Sigmoid colon (tissue), 7 donors: ENCODE results near the gene ZRANB3. TPM values are rescaled to one million over a fixed set of nuclear protein-coding genes. Genes with fewer than 3 reads are reported as not detected.

Experiments
- DNase-seq: peaks from one replicate; pipeline ENCODE4 v3.0.0-alpha.2; 2019
- H3K27ac ChIP-seq, 4 donors: fragments of 200-600 bp; sonication (generic); one replicate each; pipeline ENCODE4 v1.5.1; 2016 to 2019; ENCODE audit warnings: mild to moderate bottlenecking in 1 of 4
- H3K27me3 ChIP-seq, 3 donors: fragments of 200-600 bp; sonication (generic); one replicate each; pipeline ENCODE4 v1.5.1; 2019; ENCODE audit warnings: mild to moderate bottlenecking in 1 of 3
- H3K36me3 ChIP-seq, 4 donors: fragments of 200-600 bp; sonication (generic); one replicate each; pipeline ENCODE4 v1.5.1; 2016 to 2019
- H3K4me1 ChIP-seq, 4 donors: fragments of 200-600 bp; sonication (generic); one replicate each; pipeline ENCODE4 v1.5.1; 2017 to 2019
- H3K4me3 ChIP-seq, 4 donors: fragments of 200-600 bp; sonication (generic); one replicate each; pipeline ENCODE4 v1.5.1; 2017 to 2019; ENCODE audit warnings: mild to moderate bottlenecking in 2 of 4, moderate library complexity in 1 of 4
- H3K9me3 ChIP-seq, 4 donors: fragments of 200-600 bp in 3 of 4; sonication (generic) in 3 of 4; one replicate each; pipeline versions ENCODE4 v1.5.1 to v1.6.1; 2013 to 2019
- EP300 ChIP-seq, 4 donors: sonication (generic); formaldehyde crosslinking; IDR thresholded peaks; one replicate each; pipeline ENCODE4 v1.6.1; 2017; ENCODE audit warnings: antibody characterized with exemption in 4 of 4
- POLR2A ChIP-seq, 2 donors: fragments of 450-650 bp; IDR thresholded peaks; one replicate each; pipeline ENCODE4 v1.6.1; 2016; ENCODE audit warnings: antibody characterized with exemption in 2 of 2, mild to moderate bottlenecking in 2 of 2, moderate library complexity in 2 of 2
- POLR2AphosphoS5 ChIP-seq, 4 donors: sonication (generic); formaldehyde crosslinking; IDR thresholded peaks; one replicate each; pipeline ENCODE4 v1.6.1; 2017; ENCODE audit warnings: antibody characterized with exemption in 4 of 4
- WGBS, 2 donors: extraction: QIAGEN DNeasy Blood & Tissue Kit; methylation state at CpG; one replicate each; pipeline ENCODE4 v1.1.7; 2013; 5-methylcytosine and 5-hydroxymethylcytosine counted together
- intact Hi-C: fragments of 100-400 bp; cut with DNase I; formaldehyde crosslinking; loops from one replicate; pipeline ENCODE4 v1.15.1; 2023
- polyA plus RNA-seq, 3 donors: library from polyadenylated mRNA; stranded (reverse); fragments of 200-250 nt; gene quantifications; one replicate each; pipeline ENCODE4 v1.2.3, GENCODE V29; 2013
- total RNA-seq, 4 donors: library from RNA; depleted of rRNA; stranded (reverse); fragments of >200 nt; gene quantifications; one replicate each; pipeline ENCODE4 v1.1.0, GENCODE V29; 2016
- TF ChIP-seq, protein P1 (sequence below), 4 experiments: fragments of 450-650 bp in 3 of 4; fragments of 200-600 bp in 1 of 4; IDR thresholded peaks; one replicate each; pipeline ENCODE4 v1.5.1; 2016 to 2019; ENCODE audit warnings: antibody characterized with exemption in 4 of 4, mild to moderate bottlenecking in 3 of 4, moderate library complexity in 2 of 4
- donor health status: healthy with polysubstance abuse.
- donor health status: Bipolar disorder and iron deficiency.
- donor health status: healthy.

The ZRANB3 gene
- total and polyA plus RNA-seq, 7 donors, result 1.2 to 7.2 (median 3.1) TPM

DNA sequence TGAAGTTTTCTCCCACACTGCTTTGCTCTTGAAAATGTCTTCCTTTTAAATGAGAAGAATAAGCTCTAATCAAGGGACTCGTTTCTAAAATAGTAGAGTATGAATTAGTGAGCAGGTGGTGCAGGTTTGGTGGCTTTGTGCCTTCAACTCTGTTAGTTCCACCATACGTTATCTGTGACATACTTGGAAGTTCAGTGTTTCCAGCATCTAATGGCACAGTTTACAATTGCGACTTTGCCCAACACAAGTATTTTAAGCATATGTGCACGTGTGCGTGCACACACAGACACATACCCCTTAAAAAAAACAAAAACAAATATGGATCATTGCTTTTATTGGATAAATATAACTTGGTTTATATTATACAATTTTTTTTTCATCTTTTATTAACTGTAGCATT, 367.1 kb downstream of the ZRANB3 start:
- WGBS, 2 donors, result 95% methylated on average over 5 of the region's 5 CpGs
- intact Hi-C loops, result no loop called here

GRCh38 chr2:135163306-135163705, 367.7 kb downstream of the ZRANB3 start:
- TF ChIP-seq POLR2A (IDR thresholded peaks at IDR 0.05) (no peak), POLR2AphosphoS5 (IDR thresholded peaks at IDR 0.05) (no peak), EP300 (IDR thresholded peaks at IDR 0.05) (no peak)
- TF ChIP-seq, protein P1, sequence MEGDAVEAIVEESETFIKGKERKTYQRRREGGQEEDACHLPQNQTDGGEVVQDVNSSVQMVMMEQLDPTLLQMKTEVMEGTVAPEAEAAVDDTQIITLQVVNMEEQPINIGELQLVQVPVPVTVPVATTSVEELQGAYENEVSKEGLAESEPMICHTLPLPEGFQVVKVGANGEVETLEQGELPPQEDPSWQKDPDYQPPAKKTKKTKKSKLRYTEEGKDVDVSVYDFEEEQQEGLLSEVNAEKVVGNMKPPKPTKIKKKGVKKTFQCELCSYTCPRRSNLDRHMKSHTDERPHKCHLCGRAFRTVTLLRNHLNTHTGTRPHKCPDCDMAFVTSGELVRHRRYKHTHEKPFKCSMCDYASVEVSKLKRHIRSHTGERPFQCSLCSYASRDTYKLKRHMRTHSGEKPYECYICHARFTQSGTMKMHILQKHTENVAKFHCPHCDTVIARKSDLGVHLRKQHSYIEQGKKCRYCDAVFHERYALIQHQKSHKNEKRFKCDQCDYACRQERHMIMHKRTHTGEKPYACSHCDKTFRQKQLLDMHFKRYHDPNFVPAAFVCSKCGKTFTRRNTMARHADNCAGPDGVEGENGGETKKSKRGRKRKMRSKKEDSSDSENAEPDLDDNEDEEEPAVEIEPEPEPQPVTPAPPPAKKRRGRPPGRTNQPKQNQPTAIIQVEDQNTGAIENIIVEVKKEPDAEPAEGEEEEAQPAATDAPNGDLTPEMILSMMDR (IDR thresholded peaks at IDR 0.05), result no peak
- Histone ChIP-seq H3K9me3 (no peaks in the 10 kb centered on the region), H3K27me3 (no peaks in the 10 kb centered on the region), H3K27ac (no peak overlapping the region), H3K4me1 (no peaks in the 10 kb centered on the region), H3K36me3 (peaks cover 2 to 84% (median 30%) of the 10 kb centered on the region in 4 donors), H3K4me3 (no peak overlapping the region)
- intact Hi-C loops, result no loop called here
- no peak for DNase-seq
- 85 to 95% methylated on average over 2 of the region's 2 CpGs for WGBS, 2 donors

More for the DNA sequence above, 367.1 kb downstream of the ZRANB3 start:
- DNase-seq, result no peak
- Histone ChIP-seq H3K27ac (no peak overlapping the region), H3K4me1 (no peaks in the 10 kb centered on the region), H3K9me3 (no peaks in the 10 kb centered on the region), H3K36me3 (peaks cover 8 to 84% (median 35%) of the 10 kb centered on the region in 4 donors), H3K4me3 (no peak overlapping the region), H3K27me3 (no peaks in the 10 kb centered on the region)
- no peak for TF ChIP-seq EP300 (IDR thresholded peaks at IDR 0.05)
- TF ChIP-seq, protein P1 (IDR thresholded peaks at IDR 0.05), result no peak

- intact Hi-C loops, result no loop called here
- WGBS, 2 donors, result 85 to 92% methylated on average over 4 of the region's 4 CpGs
- Histone ChIP-seq H3K4me3 (no peak overlapping the region), H3K27ac (no peak overlapping the region), H3K9me3 (no peaks in the 10 kb centered on the region), H3K36me3 (peaks cover 0 to 84% (median 27%) of the 10 kb centered on the region in 4 donors), H3K4me1 (no peaks in the 10 kb centered on the region), H3K27me3 (no peaks in the 10 kb centered on the region)
- TF ChIP-seq, protein P1 (IDR thresholded peaks at IDR 0.05), result no peak
- TF ChIP-seq POLR2AphosphoS5 (IDR thresholded peaks at IDR 0.05) (no peak), EP300 (IDR thresholded peaks at IDR 0.05) (no peak), POLR2A (IDR thresholded peaks at IDR 0.05) (no peak)
- no peak for DNase-seq
Measured at GRCh38 chr2:135162786-135163185, 368.2 kb downstream of the ZRANB3 start.

DNA sequence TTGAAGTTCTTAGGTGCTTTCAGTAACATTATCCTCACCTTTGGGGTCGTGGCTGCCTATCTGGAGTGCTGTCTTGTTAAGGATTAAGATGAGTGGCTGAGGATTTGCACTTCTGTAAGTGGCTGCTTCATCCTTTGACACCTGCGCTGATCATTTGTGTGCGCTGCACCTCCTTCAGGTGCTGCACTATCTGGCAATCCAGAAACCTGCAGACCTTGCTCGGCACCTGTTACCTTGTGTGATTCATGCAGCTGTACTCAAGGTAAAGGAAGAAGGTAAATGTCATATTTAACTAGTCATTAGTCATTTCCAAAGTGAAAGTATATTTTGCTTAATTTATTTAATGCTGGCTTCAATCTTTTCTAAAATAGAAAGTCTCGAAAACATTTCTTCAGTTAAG, 368.6 kb downstream of the ZRANB3 start:
- no peak for DNase-seq
- no peaks in the 10 kb centered on the region for H3K27me3 ChIP-seq
- 88 to 93% methylated on average over 5 of the region's 5 CpGs for WGBS, 2 donors
- intact Hi-C loops, result no loop called here
- no peaks in the 10 kb centered on the region for H3K4me1 ChIP-seq
- H3K9me3 ChIP-seq, result no peaks in the 10 kb centered on the region
- no peak overlapping the region for H3K4me3 ChIP-seq
- H3K36me3 ChIP-seq, result peaks cover 0 to 83% (median 27%) of the 10 kb centered on the region in 4 donors
- H3K27ac ChIP-seq, result no peak overlapping the region
- no peak for TF ChIP-seq POLR2A (IDR thresholded peaks at IDR 0.05)
- TF ChIP-seq, protein P1 (IDR thresholded peaks at IDR 0.05), result no peak
- TF ChIP-seq POLR2AphosphoS5 (IDR thresholded peaks at IDR 0.05), result no peak
- no peak for TF ChIP-seq EP300 (IDR thresholded peaks at IDR 0.05)

DNA sequence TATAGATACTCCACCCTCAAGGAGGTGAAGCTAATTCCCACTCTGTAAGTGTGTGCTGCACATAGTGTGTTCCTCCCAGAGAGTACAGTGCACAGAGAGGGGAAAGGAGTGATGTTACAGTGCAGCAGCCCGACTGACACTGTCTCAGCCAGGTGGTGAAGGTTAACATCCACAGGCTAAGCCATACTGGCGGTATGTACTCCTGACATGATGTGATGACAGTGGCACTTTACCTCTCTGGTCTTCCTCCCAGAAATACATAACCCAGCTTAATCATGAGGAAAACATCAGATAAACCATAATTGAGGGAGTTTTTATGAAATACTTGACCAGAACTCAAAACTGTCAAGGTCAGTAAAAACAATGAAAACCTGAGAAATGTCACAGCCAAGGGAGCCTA, 371.8 kb downstream of the ZRANB3 start:
- H3K4me3 ChIP-seq, result no peak overlapping the region
- H3K4me1 ChIP-seq, result no peaks in the 10 kb centered on the region
- no peaks in the 10 kb centered on the region for H3K9me3 ChIP-seq
- H3K36me3 ChIP-seq, result peaks cover 15 to 81% (median 28%) of the 10 kb centered on the region in 4 donors
- intact Hi-C loops, result no loop called here
- H3K27me3 ChIP-seq, result no peaks in the 10 kb centered on the region
- no peak for TF ChIP-seq POLR2A (IDR thresholded peaks at IDR 0.05)
- no peak for TF ChIP-seq POLR2AphosphoS5 (IDR thresholded peaks at IDR 0.05)
- no peak for TF ChIP-seq EP300 (IDR thresholded peaks at IDR 0.05)
- TF ChIP-seq, protein P1 (IDR thresholded peaks at IDR 0.05), result no peak
- no peak overlapping the region for H3K27ac ChIP-seq
- 92 to 98% methylated on average over 2 of the region's 2 CpGs for WGBS, 2 donors
- no peak for DNase-seq
